Mesenchymal stem cell (in vitro differentiated cells and primary cell): ENCODE results near the gene SULT1A2.
A peak's percentile ranks its signal among the peaks of the same experiment; 100 is the strongest.
"Not testable (repeated sequence)": the region's sequence is repeated elsewhere in the genome, so short reads cannot be mapped to it uniquely, and the experiment has no call there.

ENCODE experiments used
- DNase-seq: peaks from one replicate; pipeline ENCODE4 v3.0.0-alpha.2; 2013
- H2AFZ ChIP-seq: one replicate; pipeline ENCODE4 v1.6.1; 2013; ENCODE audit warnings: low read depth, mild to moderate bottlenecking, control low read depth, inconsistent platforms, low read length, moderate library complexity
- H2AK5ac ChIP-seq: 2 replicates; pipeline ENCODE4 v1.6.1; 2013; ENCODE audit warnings: low read length, moderate library complexity, mild to moderate bottlenecking, inconsistent platforms; ENCODE audit not compliant: severe bottlenecking
- H2BK120ac ChIP-seq: one replicate; pipeline ENCODE4 v1.6.1; 2013; ENCODE audit warnings: low read depth, mild to moderate bottlenecking, inconsistent platforms, low read length, moderate library complexity
- H2BK12ac ChIP-seq, 2 experiments: one replicate each; pipeline ENCODE4 v1.6.1; 2013; ENCODE audit warnings: inconsistent platforms in 2 of 2, low read length in 2 of 2, mild to moderate bottlenecking in 2 of 2, moderate library complexity in 2 of 2, control low read depth in 1 of 2
- H2BK15ac ChIP-seq: one replicate; pipeline ENCODE4 v1.6.1; 2013; ENCODE audit warnings: mild to moderate bottlenecking, low read depth, inconsistent platforms; ENCODE audit not compliant: poor library complexity, severe bottlenecking
- H2BK5ac ChIP-seq: 2 replicates; pipeline ENCODE4 v1.6.1; 2013; ENCODE audit warnings: low read depth, mild to moderate bottlenecking, low read length, control low read depth, inconsistent platforms; ENCODE audit not compliant: poor library complexity, severe bottlenecking
- H3K14ac ChIP-seq, 2 experiments: one replicate each; pipeline ENCODE4 v1.6.1; 2013; ENCODE audit warnings: inconsistent platforms in 2 of 2, low read length in 2 of 2, control low read depth in 1 of 2, mild to moderate bottlenecking in 1 of 2, moderate library complexity in 1 of 2
- H3K18ac ChIP-seq, 2 experiments: one replicate each; pipeline ENCODE4 v1.6.1; 2013; ENCODE audit warnings: inconsistent platforms in 2 of 2, low read length in 2 of 2, control low read depth in 1 of 2, low read depth in 1 of 2, mild to moderate bottlenecking in 1 of 2
- H3K23ac ChIP-seq, 2 experiments: one replicate each; pipeline ENCODE4 v1.6.1; 2013; ENCODE audit warnings: inconsistent platforms in 2 of 2, low read length in 2 of 2, mild to moderate bottlenecking in 2 of 2, moderate library complexity in 2 of 2, control low read depth in 1 of 2
- H3K27ac ChIP-seq: 2 replicates; pipeline ENCODE4 v1.5.1; 2013; ENCODE audit warnings: mild to moderate bottlenecking, moderate library complexity, low read length, control low read depth, inconsistent platforms; ENCODE audit not compliant: poor library complexity, severe bottlenecking
- H3K27me3 ChIP-seq, 2 experiments: 2 replicates each; pipeline versions ENCODE4 v1.6.1 to v1.7.0; 2013; ENCODE audit warnings: low read length in 2 of 2, mild to moderate bottlenecking in 2 of 2, moderate library complexity in 2 of 2, control low read depth in 1 of 2, inconsistent platforms in 1 of 2; ENCODE audit not compliant: control insufficient read depth in 1 of 2, insufficient read depth in 1 of 2
- H3K36me3 ChIP-seq, 2 experiments: 2 replicates each; pipeline versions ENCODE4 v1.6.1 to v1.7.0; 2013; ENCODE audit warnings: low read length in 2 of 2, control low read depth in 1 of 2, inconsistent platforms in 1 of 2, low read depth in 1 of 2, mild to moderate bottlenecking in 1 of 2; ENCODE audit not compliant: insufficient read depth in 2 of 2, control insufficient read depth in 1 of 2
- H3K4ac ChIP-seq, 2 experiments: one replicate each; pipeline ENCODE4 v1.6.1; 2013; ENCODE audit warnings: inconsistent platforms in 2 of 2, low read length in 2 of 2, mild to moderate bottlenecking in 2 of 2, moderate library complexity in 2 of 2, control low read depth in 1 of 2, low read depth in 1 of 2
- H3K4me1 ChIP-seq: 2 replicates; pipeline ENCODE4 v1.6.1; 2013; ENCODE audit warnings: low read depth, low read length, control low read depth; ENCODE audit not compliant: control insufficient read depth, insufficient read depth
- H3K4me2 ChIP-seq: 2 replicates; pipeline ENCODE4 v1.6.1; 2013; ENCODE audit warnings: low read length, mild to moderate bottlenecking, inconsistent platforms; ENCODE audit not compliant: poor library complexity, severe bottlenecking
- H3K4me3 ChIP-seq, 2 experiments: 2 replicates each; pipeline versions ENCODE4 v1.5.1 to v1.7.0; 2013; ENCODE audit warnings: low read length in 2 of 2, mild to moderate bottlenecking in 2 of 2, control low read depth in 1 of 2, low read depth in 1 of 2; ENCODE audit not compliant: insufficient read depth in 1 of 2
- H3K79me1 ChIP-seq: replicated peaks from 2 replicates; pipeline ENCODE4 v1.6.1; 2013; ENCODE audit warnings: mild to moderate bottlenecking, control low read depth, low read length, inconsistent platforms; ENCODE audit not compliant: poor library complexity, severe bottlenecking
- H3K9ac ChIP-seq: 2 replicates; pipeline ENCODE4 v1.7.0; 2013; ENCODE audit warnings: mild to moderate bottlenecking, low read length, moderate library complexity
- H3K9me3 ChIP-seq: 2 replicates; pipeline ENCODE4 v1.7.0; 2013; ENCODE audit warnings: mild to moderate bottlenecking, low read length; ENCODE audit not compliant: control insufficient read depth
- H4K8ac ChIP-seq: one replicate; pipeline ENCODE4 v1.6.1; 2013; ENCODE audit warnings: inconsistent platforms, mild to moderate bottlenecking, low read length, moderate library complexity
- H4K91ac ChIP-seq: one replicate; pipeline ENCODE4 v1.6.1; 2013; ENCODE audit warnings: mild to moderate bottlenecking, low read length, inconsistent platforms
- WGBS: methylation state at CpG from one replicate; pipeline ENCODE4 v1.1.7; 2013; ENCODE audit warnings: mixed read lengths; 5-methylcytosine and 5-hydroxymethylcytosine counted together

The SULT1A2 gene

GRCh38 chr16:28636093-28636823 lies 39.4 kb upstream of the SULT1A2 start:
- peak; percentile 39 for DNase-seq
- H3K4ac ChIP-seq, H3K27ac ChIP-seq, H2BK5ac ChIP-seq, H3K9ac ChIP-seq, H2AFZ ChIP-seq, H3K23ac ChIP-seq, H2BK12ac ChIP-seq, H3K27me3 ChIP-seq, H3K36me3 ChIP-seq, H3K4me1 ChIP-seq, H3K4me2 ChIP-seq, H3K79me1 ChIP-seq, H2BK120ac ChIP-seq, H2AK5ac ChIP-seq, H3K9me3 ChIP-seq, H4K8ac ChIP-seq, H4K91ac ChIP-seq, H3K18ac ChIP-seq, H2BK15ac ChIP-seq, H3K4me3 ChIP-seq, H3K14ac ChIP-seq: not testable (repeated sequence)
- 56% methylated on average over 1 of the region's 5 CpGs for WGBS

- not testable (repeated sequence) for H3K4me2 ChIP-seq, H4K91ac ChIP-seq, H2BK120ac ChIP-seq, H2BK12ac ChIP-seq, H3K9me3 ChIP-seq, H4K8ac ChIP-seq, H2AFZ ChIP-seq, H3K4ac ChIP-seq, H3K14ac ChIP-seq, H3K9ac ChIP-seq, H3K23ac ChIP-seq, DNase-seq, H3K4me3 ChIP-seq, H2BK5ac ChIP-seq, H3K27ac ChIP-seq, H3K36me3 ChIP-seq, H3K27me3 ChIP-seq, H3K4me1 ChIP-seq, H3K18ac ChIP-seq, H3K79me1 ChIP-seq, H2BK15ac ChIP-seq, H2AK5ac ChIP-seq
- WGBS = 64% methylated on average over 1 of the region's 5 CpGs
These were observed 34.1 kb upstream of the SULT1A2 start for GRCh38 chr16:28630905-28631304.

GRCh38 chr16:28623172-28623711 lies 26.4 kb upstream of the SULT1A2 start:
- Histone ChIP-seq H3K4me3 (peak overlapping the region in 1 of 2 experiments; percentile 62), H2BK12ac (no peak overlapping the region), H3K4me2 (no peak overlapping the region), H3K4me1 (peaks cover 1% of the 10 kb centered on the region), H3K36me3 (no peaks in the 10 kb centered on the region), H2BK120ac (no peak overlapping the region), H4K8ac (no peak overlapping the region), H3K4ac (no peak overlapping the region), H3K9me3 (no peaks in the 10 kb centered on the region), H3K27ac (no peak overlapping the region), H4K91ac (no peak overlapping the region), H3K14ac (no peak overlapping the region), H3K27me3 (peaks cover 0 to 14% of the 10 kb centered on the region in 2 experiments), H3K18ac (no peak overlapping the region), H3K79me1 (no peaks in the 10 kb centered on the region), H2BK5ac (no peak overlapping the region), H3K9ac (no peak overlapping the region), H3K23ac (no peak overlapping the region), H2AFZ (no peak overlapping the region), H2BK15ac (no peak overlapping the region), H2AK5ac (no peak overlapping the region)
- DNase-seq = no peak
- 95% methylated on average over 68 of the region's 68 CpGs for whole genome bisulfite sequencing

GRCh38 chr16:28622532-28623171 lies 25.8 kb upstream of the SULT1A2 start:
- H3K9ac ChIP-seq, H3K9me3 ChIP-seq, H3K36me3 ChIP-seq, DNase-seq, H2AK5ac ChIP-seq, H2BK12ac ChIP-seq, H3K79me1 ChIP-seq, H2BK15ac ChIP-seq, H3K23ac ChIP-seq, H3K14ac ChIP-seq, H3K4me2 ChIP-seq, H4K8ac ChIP-seq, H3K18ac ChIP-seq, H2BK5ac ChIP-seq, H3K4me1 ChIP-seq, H4K91ac ChIP-seq, H3K27ac ChIP-seq, H2BK120ac ChIP-seq, H3K4ac ChIP-seq, H2AFZ ChIP-seq: not testable (repeated sequence)
- Histone ChIP-seq H3K4me3 (peak overlapping the region in 1 of 2 experiments; percentile 62), H3K27me3 (peaks cover 0 to 14% of the 10 kb centered on the region in 2 experiments)
- WGBS = 94% methylated on average over 23 of the region's 24 CpGs
